OCI-LY1 (cell line): ENCODE measurements around the gene ADAMTS17.

Experiments
- H2AFZ ChIP-seq: fragments of 200-600 bp; sonication (generic), shearing (Covaris generic); 2 replicates; pipeline ENCODE4 v1.6.0; 2014; ENCODE audit warnings: antibody characterized with exemption, mild to moderate bottlenecking, low read length
- H3F3A ChIP-seq: fragments of 200-600 bp; sonication (generic), shearing (Covaris generic); 2 replicates; pipeline ENCODE4 v1.6.0; 2014; ENCODE audit warnings: mild to moderate bottlenecking, antibody characterized with exemption, low read length, moderate library complexity; ENCODE audit not compliant: insufficient read depth
- H3K27ac ChIP-seq: fragments of 200-600 bp; sonication (generic); 2 replicates; pipeline ENCODE4 v1.5.1; 2014; ENCODE audit warnings: low read length, mixed run types, mild to moderate bottlenecking, low read depth; ENCODE audit not compliant: poor library complexity, severe bottlenecking
- H3K27me3 ChIP-seq: fragments of 200-600 bp; sonication (generic); 2 replicates; pipeline ENCODE4 v1.6.0; 2014; ENCODE audit warnings: antibody characterized with exemption, mild to moderate bottlenecking, low read length, moderate library complexity; ENCODE audit not compliant: insufficient read depth
- H3K36me3 ChIP-seq: fragments of 200-600 bp; sonication (generic); 2 replicates; pipeline ENCODE4 v1.6.1; 2014; ENCODE audit warnings: mild to moderate bottlenecking, antibody characterized with exemption, low read length, moderate library complexity, mixed read lengths; ENCODE audit not compliant: insufficient read depth
- H3K4me1 ChIP-seq: fragments of 200-600 bp; sonication (generic); 2 replicates; pipeline ENCODE4 v1.5.1; 2014; ENCODE audit warnings: mild to moderate bottlenecking, low read length, moderate library complexity; ENCODE audit not compliant: insufficient read depth, severe bottlenecking
- H3K4me2 ChIP-seq: fragments of 200-600 bp; sonication (generic), shearing (Covaris generic); 2 replicates; pipeline ENCODE4 v1.6.1; 2014; ENCODE audit warnings: low read length
- H3K4me3 ChIP-seq: fragments of 200-600 bp; sonication (generic); 2 replicates; pipeline ENCODE4 v1.5.1; 2014; ENCODE audit warnings: low read length, low read depth, mild to moderate bottlenecking, mixed read lengths; ENCODE audit not compliant: poor library complexity, severe bottlenecking
- H3K79me2 ChIP-seq: fragments of 200-600 bp; shearing (Covaris generic); 2 replicates; pipeline ENCODE4 v1.6.1; 2016; ENCODE audit warnings: mixed run types, low read length, mixed read lengths; ENCODE audit not compliant: insufficient read depth
- H3K9ac ChIP-seq: fragments of 200-600 bp; sonication (generic), shearing (Covaris generic); 2 replicates; pipeline ENCODE4 v1.6.1; 2014; ENCODE audit warnings: mild to moderate bottlenecking, low read length, mixed read lengths
- H3K9me2 ChIP-seq: fragments of 200-600 bp; sonication (generic), shearing (Covaris generic); 2 replicates; pipeline ENCODE4 v1.6.1; 2014; ENCODE audit warnings: low read depth, mild to moderate bottlenecking, low read length, mixed read lengths
- H3K9me3 ChIP-seq: fragments of 200-600 bp; shearing (Covaris generic); 2 replicates; pipeline ENCODE4 v1.6.1; 2014; ENCODE audit warnings: low read length, mixed read lengths
- H4K20me1 ChIP-seq: fragments of 200-600 bp; sonication (generic), shearing (Covaris generic); 2 replicates; pipeline ENCODE4 v1.6.0; 2016; ENCODE audit warnings: mild to moderate bottlenecking, low read length; ENCODE audit not compliant: insufficient read depth
- EZH2 ChIP-seq: fragments of 200-600 bp; sonication (generic), shearing (Covaris generic); IDR thresholded peaks from 2 replicates; pipeline ENCODE4 v1.8.0; 2017; ENCODE audit warnings: borderline replicate concordance, mixed run types, mild to moderate bottlenecking, antibody characterized with exemption, low read length, moderate library complexity, mixed read lengths
- TF ChIP-seq, protein P1 (sequence below): fragments of 200-600 bp; sonication (generic), shearing (Covaris generic); IDR thresholded peaks from 2 replicates; pipeline ENCODE4 v1.5.1; 2017; ENCODE audit warnings: mild to moderate bottlenecking, antibody characterized with exemption, low read length, moderate library complexity, mixed read lengths

The ADAMTS17 gene

DNA sequence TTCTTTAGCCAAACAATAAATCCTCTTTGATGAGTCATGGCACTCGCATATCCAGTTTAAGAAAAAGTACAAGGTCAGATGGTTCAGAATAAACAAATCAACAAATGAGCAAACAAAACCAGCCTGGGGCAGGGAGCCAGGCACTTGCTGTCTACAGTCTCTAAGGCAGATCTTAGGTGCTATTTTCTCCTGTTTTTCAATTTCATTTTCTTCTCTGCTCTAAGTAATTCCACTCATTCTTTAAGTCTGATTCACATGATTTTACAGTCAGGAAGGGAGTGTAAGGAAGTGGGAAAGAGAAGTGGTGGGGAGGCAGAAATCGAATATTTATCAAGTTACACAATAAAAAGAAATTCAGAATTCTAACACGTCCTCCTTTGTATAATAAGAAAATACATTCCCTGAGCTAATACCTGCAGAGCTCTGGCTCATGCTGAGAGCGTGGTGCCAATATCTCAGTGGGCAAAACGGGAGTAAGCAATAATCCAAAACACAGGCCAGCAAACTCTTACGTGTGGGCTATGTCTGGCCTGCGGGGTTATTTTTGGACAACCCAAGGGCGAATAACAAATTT lies 298.6 kb downstream of the ADAMTS17 start:
- Histone ChIP-seq H3K4me3 (no peak overlapping the region), H3K27ac (no peak overlapping the region), H2AFZ (no peak overlapping the region)

DNA sequence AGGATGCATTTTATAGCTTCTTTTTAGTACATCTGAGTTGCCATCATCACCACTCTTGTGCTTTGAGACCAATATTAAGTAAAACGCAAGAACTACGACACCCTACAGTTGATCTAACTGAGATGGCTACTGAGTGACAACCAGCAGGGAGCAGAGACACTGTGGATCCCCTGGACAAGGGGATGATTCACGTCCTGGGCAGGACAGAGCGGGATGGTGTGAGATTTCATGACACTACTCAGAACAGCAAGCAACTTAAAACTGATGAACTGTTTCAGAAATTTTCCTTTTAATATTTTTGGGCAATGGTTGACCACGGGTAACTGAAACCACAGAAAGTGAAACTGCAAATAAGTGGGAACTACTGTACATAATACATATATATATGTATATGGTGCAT lies 299.2 kb downstream of the ADAMTS17 start:
- H3K79me2 ChIP-seq: no peaks in the 10 kb centered on the region
- H3K4me1 ChIP-seq: no peaks in the 10 kb centered on the region
- H3K4me3 ChIP-seq: no peak overlapping the region
- no peak overlapping the region for H2AFZ ChIP-seq
- H3K9me3 ChIP-seq: no peaks in the 10 kb centered on the region
- no peak overlapping the region for H3K27ac ChIP-seq
- no peak overlapping the region for H3K9ac ChIP-seq
- no peak overlapping the region for H3K4me2 ChIP-seq
- no peaks in the 10 kb centered on the region for H4K20me1 ChIP-seq
- TF ChIP-seq EZH2: no peak
- TF ChIP-seq, protein P1, sequence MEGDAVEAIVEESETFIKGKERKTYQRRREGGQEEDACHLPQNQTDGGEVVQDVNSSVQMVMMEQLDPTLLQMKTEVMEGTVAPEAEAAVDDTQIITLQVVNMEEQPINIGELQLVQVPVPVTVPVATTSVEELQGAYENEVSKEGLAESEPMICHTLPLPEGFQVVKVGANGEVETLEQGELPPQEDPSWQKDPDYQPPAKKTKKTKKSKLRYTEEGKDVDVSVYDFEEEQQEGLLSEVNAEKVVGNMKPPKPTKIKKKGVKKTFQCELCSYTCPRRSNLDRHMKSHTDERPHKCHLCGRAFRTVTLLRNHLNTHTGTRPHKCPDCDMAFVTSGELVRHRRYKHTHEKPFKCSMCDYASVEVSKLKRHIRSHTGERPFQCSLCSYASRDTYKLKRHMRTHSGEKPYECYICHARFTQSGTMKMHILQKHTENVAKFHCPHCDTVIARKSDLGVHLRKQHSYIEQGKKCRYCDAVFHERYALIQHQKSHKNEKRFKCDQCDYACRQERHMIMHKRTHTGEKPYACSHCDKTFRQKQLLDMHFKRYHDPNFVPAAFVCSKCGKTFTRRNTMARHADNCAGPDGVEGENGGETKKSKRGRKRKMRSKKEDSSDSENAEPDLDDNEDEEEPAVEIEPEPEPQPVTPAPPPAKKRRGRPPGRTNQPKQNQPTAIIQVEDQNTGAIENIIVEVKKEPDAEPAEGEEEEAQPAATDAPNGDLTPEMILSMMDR: no peak
- H3K9me2 ChIP-seq: no peaks in the 10 kb centered on the region
- no peaks in the 10 kb centered on the region for H3F3A ChIP-seq
- no peaks in the 10 kb centered on the region for H3K36me3 ChIP-seq
- no peaks in the 10 kb centered on the region for H3K27me3 ChIP-seq

More for the DNA sequence above, 298.6 kb downstream of the ADAMTS17 start:
- no peak for TF ChIP-seq EZH2
- TF ChIP-seq, protein P1: no peak
- Histone ChIP-seq H3F3A (no peaks in the 10 kb centered on the region), H3K9me3 (no peaks in the 10 kb centered on the region), H3K79me2 (no peaks in the 10 kb centered on the region), H3K4me1 (no peaks in the 10 kb centered on the region), H3K4me2 (no peak overlapping the region), H3K36me3 (no peaks in the 10 kb centered on the region), H3K9ac (no peak overlapping the region), H4K20me1 (no peaks in the 10 kb centered on the region), H3K27me3 (no peaks in the 10 kb centered on the region), H3K9me2 (no peaks in the 10 kb centered on the region)

DNA sequence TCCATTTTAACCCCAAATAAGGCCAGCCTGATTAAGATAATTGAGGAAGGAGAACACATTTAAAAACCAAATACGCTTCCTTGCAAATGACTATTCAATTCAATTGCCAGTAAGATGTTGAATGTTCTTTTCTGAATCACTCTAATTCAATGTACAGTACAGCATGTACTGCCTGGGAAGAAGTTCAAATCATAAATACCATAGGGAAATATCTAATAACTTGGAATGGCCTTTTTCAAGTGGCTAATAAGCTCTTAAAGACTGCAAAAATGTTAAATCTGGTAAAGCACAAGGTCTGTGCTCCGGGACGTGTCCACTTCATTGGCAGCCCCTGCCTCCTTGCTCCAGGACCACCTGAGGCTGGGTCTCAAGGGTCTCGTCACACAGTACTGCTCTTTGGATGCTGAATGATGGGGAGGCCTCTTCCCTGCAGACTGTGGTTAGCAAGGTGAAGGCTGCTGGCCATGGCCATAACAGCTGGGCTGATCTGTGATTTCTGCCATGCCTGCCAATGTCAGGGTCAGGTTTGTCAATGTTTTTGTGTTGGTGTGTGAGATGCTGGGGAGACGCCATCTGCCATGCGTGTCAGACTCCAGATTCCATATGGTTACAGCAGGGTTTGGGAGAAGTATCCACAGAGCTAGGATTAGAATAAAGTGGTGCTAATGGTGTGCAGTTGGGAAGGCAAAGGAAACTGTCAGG lies 300.5 kb downstream of the ADAMTS17 start:
- Histone ChIP-seq H3K36me3 (no peaks in the 10 kb centered on the region), H3K27me3 (no peaks in the 10 kb centered on the region), H3F3A (no peaks in the 10 kb centered on the region), H3K9ac (no peak overlapping the region), H3K79me2 (no peaks in the 10 kb centered on the region), H3K9me3 (no peaks in the 10 kb centered on the region), H3K4me3 (no peak overlapping the region), H3K4me2 (no peak overlapping the region), H3K27ac (no peak overlapping the region), H2AFZ (no peak overlapping the region), H4K20me1 (no peaks in the 10 kb centered on the region), H3K9me2 (no peaks in the 10 kb centered on the region), H3K4me1 (no peaks in the 10 kb centered on the region)
- TF ChIP-seq, protein P1: no peak
- TF ChIP-seq EZH2: no peak
